HG03097 (cell line): Measurements from ENCODE around the gene RHOBTB3.
"Not testable (repeated sequence)": the region's sequence is repeated elsewhere in the genome, so short reads cannot be mapped to it uniquely, and the experiment has no call there.

Source experiments
- ATAC-seq: cut with Tn5 transposase; IDR thresholded peaks from one replicate; pipeline ENCODE4 v1.9.1; 2021; ENCODE audit not compliant: unreplicated experiment, low FRiP score

The RHOBTB3 gene

GRCh38 chr5:95797301-95797700 is 66.2 kb downstream of the RHOBTB3 start:
- no peak for ATAC-seq

GRCh38 chr5:95798048-95798447 is 66.9 kb downstream of the RHOBTB3 start:
- no peak for ATAC-seq

GRCh38 chr5:95798545-95798944 is 67.4 kb downstream of the RHOBTB3 start:
- ATAC-seq: no peak

GRCh38 chr5:95799191-95799835 is 68.2 kb downstream of the RHOBTB3 start:
- ATAC-seq: no peak

- ATAC-seq: no peak
Measured at GRCh38 chr5:95800553-95800952, 69.4 kb downstream of the RHOBTB3 start.

GRCh38 chr5:95801532-95801931 is 70.4 kb downstream of the RHOBTB3 start:
- no peak for ATAC-seq

- ATAC-seq: no peak
Measured at GRCh38 chr5:95801961-95802360, 70.8 kb downstream of the RHOBTB3 start.

GRCh38 chr5:95803271-95804148 is 72.4 kb downstream of the RHOBTB3 start:
- ATAC-seq: no peak

- ATAC-seq: no peak
Measured at GRCh38 chr5:95804736-95805539, 73.8 kb downstream of the RHOBTB3 start.

- no peak for ATAC-seq
Measured at GRCh38 chr5:95806687-95807086, 75.6 kb downstream of the RHOBTB3 start.

GRCh38 chr5:95808013-95808685 is 77.0 kb downstream of the RHOBTB3 start:
- ATAC-seq: no peak

GRCh38 chr5:95808686-95809413 is 77.7 kb downstream of the RHOBTB3 start:
- peak; percentile 99 for ATAC-seq

GRCh38 chr5:95809414-95809960 is 78.4 kb downstream of the RHOBTB3 start:
- ATAC-seq: no peak

GRCh38 chr5:95810305-95811125 is 79.4 kb downstream of the RHOBTB3 start:
- no peak for ATAC-seq

GRCh38 chr5:95811126-95811423 is 79.9 kb downstream of the RHOBTB3 start:
- not testable (repeated sequence) for ATAC-seq

GRCh38 chr5:95811461-95812073 is 80.4 kb downstream of the RHOBTB3 start:
- not testable (repeated sequence) for ATAC-seq

GRCh38 chr5:95812074-95812471 is 80.9 kb downstream of the RHOBTB3 start:
- no peak for ATAC-seq

- ATAC-seq: not testable (repeated sequence)
Measured at GRCh38 chr5:95813035-95813434, 81.9 kb downstream of the RHOBTB3 start.
